Nucleus accumbens (tissue), 56 donors: Measurements from ENCODE around the gene PHC3.
"Not testable (repeated sequence)": the region's sequence is repeated elsewhere in the genome, so short reads cannot be mapped to it uniquely, and the experiment has no call there.

Source experiments
- DNase-seq, 56 donors: peaks; one replicate each; lab custom pipeline; 2025; lab: John Stamatoyannopoulos, UW

PHC3 gene

DNA sequence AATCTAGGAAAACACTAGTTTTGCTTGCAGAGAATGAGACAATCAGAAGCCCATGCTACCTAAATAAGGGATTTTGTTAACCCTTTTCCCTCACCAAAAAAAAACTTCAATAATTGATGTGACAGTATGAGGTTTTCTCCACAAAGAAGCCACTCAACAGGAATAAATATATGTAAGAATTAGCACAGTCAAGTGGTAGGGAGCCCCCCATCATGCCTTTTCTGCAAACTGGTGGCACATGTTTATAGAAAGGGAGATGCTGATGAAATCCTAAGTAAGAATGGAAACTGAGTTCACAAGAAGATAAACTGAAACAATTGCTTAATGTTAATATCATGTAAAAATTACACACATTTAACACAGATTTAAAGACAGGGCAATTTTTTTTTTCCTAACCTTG, 51.0 kb downstream of the PHC3 start:
- DNase-seq = no peak

DNA sequence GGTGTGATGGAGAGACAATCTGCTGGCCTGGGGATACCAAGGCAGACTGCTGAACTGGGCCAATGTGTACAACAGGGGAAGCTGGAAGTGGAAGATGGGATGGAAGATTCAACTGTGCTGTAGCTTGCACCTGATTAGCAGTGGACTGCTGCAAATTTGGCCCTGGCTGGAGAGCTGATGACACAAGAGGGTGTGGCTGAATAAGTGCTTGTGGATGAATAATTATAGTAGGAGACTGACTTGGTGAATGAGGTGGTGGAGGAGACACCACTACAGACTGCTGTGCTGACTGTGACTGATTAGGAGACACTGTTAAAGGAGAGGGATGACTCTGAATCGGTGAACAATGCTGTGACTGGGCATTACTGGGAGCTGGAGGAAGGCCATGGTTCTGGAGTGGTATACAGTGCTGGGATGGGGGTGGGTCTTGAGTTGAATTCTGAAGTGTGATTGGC, 52.5 kb downstream of the PHC3 start:
- DNase-seq = no peak

DNA sequence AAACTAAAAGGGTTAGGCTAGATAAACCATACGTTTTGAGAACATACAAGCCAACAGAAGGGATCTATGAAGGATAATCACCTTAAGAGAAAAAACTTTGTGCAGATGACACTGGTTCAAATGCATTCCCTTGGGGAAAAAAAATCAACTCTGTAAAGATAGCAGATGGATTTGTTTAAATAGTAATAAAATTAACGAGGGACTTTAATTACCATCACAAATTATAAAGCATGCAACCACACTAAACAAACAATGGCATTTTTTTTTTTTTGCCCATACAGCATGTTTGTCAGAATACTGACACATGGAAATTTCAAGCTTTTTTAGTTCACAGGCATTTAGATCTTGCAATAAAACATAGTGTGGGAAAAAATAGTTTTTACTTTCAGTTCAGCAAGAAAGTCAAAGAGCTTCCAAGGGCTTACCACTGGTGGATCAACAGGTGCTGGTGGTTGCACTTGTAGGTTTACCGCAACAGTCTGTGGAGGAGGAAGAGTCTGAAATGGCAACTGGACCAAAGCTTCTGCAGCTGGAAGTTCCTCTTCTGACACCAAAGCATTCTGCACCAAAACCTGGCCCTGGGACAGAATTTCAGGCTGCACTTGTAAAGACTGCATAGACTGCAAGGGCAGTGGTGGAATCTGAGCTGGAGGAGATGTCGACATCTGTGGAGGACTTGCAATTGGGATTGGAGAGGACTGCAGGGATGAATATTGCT, 53.1 kb downstream of the PHC3 start:
- DNase-seq = no peak

DNA sequence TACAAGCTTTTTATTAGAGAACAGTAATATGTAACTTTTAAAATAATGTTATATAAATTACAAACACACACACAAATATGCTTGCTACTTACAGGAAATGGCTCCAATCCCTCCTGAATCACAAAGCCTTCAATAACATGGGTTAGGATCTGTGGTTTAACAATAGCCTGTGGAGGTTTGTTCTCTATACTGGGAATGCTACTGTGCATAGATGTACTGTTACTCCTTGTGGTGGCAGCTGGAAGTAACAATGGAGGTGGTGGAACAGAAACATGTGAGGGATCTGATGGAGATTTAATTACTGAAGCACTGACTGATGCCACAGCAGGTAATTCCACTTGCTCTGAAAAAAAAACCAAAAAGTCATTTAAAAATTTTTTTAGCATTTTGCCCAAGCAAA, 64.4 kb downstream of the PHC3 start:
- DNase-seq = no peak

DNA sequence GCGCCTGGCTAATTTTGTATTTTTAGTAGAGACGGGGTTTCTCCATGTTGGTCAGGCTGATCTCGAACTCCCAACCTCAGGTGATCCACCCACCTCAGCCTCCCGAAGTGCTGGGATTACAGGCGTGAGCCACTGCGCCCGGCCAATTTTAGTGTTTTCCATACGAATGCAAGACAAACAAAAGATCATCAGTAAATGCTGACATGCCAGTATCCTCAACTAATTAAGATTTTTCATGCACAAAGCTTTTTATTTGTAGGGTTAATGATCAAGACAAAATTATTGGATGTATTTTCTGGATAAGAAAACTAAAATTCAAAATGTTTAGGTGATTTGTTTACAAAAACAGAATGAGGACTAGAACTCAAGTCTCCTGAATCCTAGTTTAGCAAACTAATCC, 67.4 kb downstream of the PHC3 start:
- not testable (repeated sequence) for DNase-seq

DNA sequence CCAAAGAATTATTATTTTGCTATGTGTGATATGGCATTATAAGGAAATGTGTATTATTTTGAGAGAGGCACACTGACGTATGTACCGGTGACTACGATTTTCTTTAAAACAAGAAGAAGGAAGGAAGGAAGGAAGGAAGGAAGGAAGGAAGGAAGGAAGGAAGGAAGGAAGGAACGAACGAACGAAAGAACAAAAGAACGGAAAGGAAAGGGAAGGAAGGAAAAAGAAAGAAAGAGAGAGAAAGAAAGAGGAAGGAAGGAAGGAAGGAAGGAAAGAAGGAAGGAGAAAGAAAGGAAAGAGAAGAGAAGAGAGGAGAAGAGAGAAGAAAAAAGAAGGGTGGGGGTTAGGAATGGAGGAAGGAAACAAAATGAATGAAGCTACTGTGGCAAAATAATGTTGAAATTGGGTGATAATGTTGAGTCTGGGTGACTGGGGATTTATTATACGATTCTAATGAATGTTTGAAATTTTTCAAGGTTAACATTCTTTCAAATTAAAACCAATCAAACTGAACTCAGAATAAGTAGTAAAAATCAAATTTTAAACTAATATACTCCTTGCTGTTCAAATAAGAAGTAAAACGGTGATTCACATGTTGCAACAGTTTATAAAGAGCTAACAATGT, 70.3 kb downstream of the PHC3 start:
- DNase-seq = no peak

DNA sequence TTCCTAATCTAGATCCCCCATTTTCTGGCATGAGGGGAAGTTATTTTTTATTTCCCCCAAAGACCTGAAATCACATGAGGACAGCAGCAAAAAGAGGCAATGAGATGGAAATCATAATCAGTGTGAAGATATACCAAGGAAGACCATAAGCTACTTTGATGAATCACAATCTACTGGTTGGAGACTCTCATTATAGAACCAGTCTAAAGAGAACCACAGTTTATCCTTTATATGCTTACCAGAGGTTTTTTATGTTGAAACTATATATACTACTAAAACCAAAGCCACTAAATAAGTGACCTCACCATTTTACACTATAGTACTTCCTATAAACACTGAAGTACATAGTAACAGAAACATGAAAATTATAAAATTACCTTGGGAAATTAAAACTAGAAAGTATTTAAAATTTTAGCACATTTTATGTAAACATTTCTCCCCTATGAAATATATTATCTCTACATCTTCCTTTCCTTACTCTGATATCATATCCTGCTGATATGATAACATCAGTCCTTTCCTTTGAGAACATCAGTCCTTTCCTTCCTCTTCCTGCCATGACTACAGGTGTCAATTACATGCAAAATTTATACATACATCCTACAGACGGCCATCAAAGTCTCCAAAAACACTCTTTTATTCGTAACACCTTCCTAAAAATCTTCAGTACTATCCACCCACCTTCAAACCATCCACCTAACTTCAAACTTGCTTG, 71.8 kb downstream of the PHC3 start:
- DNase-seq = no peak

DNA sequence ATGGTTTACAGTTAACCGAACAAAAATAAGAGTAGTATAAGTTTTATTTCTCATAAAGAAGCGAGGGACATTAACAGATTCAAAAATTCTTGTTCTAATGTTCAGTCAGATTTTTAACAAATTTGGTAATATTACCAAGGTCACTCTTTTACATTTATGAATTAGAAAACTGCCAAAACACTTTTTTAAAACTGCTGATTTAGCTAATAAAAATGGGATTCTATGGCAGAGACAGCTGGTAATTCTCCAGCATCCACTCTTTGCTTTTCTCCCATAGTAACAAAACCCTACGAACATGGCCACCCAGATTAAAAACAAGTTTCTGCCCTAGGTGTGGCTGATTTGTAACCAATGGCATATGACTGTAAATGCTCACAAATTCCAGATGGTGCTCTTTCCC, 72.6 kb downstream of the PHC3 start:
- DNase-seq = no peak

DNA sequence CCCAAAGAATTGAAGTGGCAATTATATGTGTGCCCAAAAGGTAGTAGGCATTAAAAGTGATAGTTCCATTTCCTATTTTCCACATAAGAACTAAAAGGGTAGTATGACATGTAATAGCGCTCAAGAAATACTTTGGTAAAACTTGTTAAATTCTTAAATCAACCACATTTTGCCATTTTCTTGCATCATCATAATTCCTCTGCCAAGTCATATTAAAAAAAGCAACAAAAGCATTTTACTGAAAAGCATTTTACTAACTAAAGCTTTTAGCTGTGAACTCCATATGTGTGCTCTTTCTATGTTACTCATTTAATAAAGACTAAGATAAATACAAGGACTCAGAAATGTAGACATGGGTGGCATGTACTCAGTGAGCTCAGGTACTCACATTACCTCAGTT, 73.6 kb downstream of the PHC3 start:
- DNase-seq = no peak

DNA sequence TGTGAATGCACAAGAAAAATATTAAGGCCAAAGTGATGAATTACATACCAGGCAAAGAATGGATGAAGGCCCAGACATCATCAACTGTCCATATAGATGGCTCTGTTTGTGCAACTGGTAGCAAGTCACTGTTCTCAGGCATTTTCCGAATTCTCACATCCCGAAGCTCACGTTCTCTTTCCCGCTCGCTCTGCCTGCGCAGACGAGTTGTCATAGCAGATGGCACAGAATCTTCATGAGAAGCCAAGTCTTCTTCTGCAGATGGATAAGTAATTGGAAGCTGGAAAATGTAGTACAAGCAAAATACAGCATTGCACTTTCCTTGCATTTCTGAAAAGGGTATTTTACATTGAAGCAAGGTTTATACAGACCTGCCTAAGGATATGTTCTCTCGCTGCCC, 79.1 kb downstream of the PHC3 start:
- no peak for DNase-seq

DNA sequence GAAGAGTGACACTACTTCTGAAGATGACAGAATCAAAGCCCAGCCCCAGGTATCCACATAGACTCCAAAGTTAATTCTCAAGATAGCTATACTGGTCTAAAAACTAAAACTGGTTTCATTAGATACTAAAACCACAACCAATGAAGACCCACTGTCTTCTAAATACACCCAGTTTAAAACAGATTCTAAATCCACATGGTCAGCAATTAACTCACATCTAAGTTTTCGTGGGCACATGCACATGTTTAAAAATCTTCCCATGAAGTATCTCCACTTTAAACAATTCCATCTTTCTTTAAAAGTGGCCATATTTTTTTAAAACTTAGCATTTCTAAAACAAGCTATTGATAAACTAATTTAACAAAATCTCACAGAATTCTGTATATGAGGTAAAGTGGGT, 80.6 kb downstream of the PHC3 start:
- DNase-seq = no peak

DNA sequence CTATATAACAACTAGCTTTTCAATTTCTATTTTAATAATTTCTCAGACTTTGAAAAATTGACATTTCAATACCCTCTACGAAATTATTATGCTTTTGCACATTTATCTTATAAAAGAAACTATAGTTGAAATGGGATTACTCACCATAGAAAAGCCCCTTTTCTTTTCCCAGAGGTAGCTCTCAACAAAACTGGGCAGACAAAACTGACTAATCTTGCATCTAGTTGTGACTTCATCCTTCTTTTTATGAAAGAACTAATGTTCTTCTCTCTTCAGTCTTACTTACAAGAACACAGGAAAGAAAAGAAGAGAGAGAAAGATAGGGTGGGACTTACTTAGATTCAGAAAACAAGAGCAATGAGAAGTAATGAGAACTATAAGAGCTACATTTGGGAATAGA, 82.8 kb downstream of the PHC3 start:
- no peak for DNase-seq

DNA sequence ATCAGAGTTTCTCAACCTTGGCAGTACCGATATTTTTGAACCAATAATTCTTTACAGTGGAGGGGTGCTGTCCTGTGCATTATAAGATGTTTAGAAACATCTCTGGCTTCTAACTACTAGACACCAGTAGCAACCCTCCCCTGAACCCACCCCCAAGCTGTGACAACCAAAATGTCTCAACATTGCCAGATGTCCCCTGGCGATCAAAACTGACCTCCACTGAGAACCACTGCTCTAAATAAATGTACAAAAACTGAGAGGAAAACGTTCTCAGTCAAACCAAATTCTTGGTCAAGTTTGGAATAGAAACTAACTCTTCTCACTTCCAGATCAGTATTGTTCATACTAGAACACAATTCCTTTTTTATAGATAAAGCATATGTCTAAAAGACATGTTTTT, 85.2 kb downstream of the PHC3 start:
- DNase-seq = no peak

DNA sequence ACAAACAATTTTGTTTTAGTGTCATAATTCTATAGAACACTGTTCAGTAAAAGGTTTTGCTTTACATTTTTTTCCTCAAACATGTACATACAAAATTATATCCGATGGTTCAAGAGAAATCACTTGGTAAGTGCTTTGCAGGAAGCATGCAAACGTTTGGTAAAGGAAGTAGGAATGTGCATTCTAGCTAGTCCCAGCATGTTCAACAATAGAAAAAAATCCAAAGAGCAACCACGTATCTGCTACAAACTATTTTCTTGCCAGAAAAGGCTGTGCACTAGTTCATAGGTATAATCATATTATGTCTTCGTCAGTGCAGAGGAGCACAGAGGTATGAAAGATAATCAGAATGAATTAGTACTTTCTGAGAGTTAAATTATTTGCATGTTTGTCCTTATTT, 85.8 kb downstream of the PHC3 start:
- no peak for DNase-seq

DNA sequence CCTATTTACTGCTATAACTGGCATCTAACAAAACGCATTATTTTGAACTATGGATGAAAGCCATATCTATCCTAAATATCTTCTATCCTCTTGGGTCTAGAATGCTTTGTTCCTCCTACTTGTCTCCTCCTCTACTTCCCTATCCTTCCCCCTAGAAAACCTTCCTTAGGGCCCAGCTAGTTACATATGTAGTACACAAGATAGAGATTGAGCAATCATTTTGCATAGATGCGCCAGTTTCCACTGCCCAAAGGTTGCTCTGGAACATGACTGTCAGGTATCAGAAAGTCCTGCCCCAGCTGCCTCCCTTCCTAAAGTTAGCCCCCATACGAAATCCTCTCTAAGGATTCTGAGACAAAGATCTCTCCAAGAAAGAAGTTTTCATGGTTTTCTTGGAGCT, 88.6 kb downstream of the PHC3 start:
- no peak for DNase-seq

DNA sequence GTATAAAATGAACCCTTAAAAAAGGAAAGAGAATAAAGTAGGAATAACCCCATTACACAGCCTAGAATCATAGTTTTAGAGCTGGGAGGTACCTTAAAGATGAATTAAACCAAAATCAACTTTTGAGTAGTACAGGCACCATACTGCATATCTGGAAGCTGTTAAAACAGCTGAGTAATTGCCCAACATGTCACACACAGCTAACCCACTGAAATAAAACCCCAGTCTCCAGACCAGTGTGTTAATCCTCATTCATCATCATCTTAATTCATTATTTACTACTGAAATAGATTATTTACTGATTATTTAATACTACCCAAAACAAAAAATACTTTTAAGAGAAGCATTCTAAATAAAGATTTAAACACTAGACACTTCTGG, 90.9 kb downstream of the PHC3 start:
- DNase-seq = no peak

DNA sequence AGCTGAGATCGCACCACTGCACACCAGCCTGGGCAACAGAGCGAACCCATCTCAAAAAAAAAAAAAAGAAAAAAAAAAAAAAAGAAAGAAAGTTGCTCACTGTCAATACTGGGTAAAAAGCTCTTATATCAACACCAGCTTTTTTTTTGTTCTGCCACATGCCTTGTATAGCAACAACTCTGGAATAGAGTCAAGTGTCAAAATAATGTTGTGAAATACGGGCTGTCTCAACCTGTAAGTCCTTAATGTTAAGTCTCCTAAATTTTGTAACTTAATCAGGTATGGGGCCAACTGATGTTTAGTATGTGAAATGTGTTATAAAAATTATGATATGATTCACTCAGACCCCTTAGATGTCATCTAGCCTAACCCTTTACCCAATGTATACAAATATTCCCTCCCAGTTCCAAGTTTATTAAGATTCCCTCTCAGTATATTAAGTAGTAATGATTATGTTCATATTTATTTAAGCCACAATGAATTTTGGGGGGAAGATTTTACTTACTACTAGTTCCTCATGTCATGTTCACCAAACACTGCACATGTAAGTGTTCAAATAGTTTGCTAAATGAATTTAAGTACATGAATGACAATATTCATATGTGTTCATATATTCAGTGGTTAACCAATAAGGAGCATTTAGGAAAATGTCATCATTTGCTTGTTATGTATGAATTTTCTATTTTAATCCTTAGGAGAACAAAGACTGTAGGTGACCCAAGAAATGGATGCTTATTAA, 91.5 kb downstream of the PHC3 start:
- DNase-seq = no peak

DNA sequence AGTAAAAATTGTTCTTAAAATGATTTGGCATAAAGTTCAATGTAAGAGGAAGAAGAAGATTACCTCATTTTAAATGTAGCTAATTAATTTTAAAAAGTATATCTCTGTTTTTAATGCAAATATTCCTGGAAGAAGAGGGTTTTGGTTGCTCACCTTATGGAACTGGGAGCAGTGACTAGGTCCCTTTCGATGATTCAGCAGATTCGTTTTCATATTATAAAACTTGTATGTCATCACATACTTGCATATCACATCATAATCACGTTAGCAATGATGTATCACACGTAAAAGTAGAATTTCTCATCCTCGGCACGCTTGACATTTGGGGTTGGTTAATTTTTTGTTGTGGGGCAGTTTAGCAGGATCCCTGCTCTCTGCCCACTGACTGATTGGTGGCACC, 96.1 kb downstream of the PHC3 start:
- DNase-seq = no peak

DNA sequence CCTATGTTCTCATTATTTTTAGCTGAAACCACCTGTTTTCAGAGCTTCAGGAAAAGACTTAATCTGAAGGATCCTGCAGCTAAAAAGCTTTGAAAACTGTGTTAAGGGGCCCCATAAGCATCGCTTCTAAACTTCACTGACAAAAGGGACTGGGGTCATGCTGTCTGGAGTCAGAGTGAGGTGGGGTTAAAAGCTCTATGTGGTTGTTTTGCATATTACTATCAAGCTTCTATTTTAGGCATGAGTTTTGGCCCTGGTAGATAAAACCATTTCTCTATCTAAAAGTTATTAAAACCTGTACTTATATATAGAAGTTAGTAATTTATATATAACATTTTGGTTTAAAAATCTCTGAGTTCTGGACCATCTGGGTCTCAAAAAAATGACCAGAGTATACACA, 98.2 kb downstream of the PHC3 start:
- DNase-seq = no peak

DNA sequence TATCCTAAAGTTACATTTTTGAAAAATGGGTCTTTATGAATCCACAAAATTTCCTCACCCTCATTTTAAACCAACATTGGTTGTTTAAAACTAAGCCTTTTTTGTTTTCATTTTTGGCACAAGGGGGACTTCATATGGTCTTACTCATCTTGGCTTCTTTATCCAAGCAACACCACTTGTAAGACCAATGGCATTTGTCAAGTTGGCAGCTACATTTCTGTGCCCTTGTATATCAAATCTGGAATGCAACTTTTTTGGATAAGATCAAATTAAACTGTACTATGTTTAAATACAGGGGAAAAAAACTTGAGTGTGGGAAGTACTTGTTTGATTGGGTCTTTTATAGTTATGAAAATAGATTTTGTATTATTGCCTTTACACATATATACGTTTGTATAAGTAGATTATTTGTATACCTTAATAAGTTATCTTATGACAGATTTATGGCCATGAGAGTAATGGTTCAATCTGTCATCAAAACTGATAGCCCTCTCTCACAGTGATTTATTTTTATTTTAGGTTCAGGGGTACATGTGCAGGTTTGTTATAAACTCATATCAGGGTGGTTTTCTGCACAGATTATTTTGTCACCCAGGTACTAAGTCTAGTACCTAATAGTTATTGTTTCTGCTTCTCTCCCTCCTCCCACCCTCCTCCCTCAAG, 100.3 kb downstream of the PHC3 start:
- DNase-seq = no peak

DNA sequence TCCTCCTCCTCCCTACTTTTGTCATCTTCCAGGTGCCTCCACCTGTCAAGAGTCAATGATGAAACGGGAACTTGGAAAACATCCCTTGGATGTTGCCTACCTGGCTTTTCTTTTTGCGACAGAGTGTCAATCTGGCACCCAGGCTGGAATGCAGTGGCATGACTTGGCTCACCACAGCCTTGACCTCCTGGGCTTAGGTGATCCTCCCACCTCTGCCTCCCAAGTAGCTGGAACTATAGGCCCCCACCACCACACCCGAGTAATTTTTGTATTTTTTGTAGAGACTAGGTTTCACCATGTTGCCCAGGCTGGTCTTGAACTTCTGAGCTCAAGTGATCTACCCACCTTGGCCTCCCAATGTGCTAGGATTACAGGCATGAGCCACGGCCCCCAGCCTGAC, 100.9 kb downstream of the PHC3 start:
- no peak for DNase-seq
